HK-2 (cell line): ENCODE measurements around the gene GLI1.
"Not testable (repeated sequence)": the region's sequence is repeated elsewhere in the genome, so short reads cannot be mapped to it uniquely, and the experiment has no call there.

Experiments used
- DNase-seq: peaks from one replicate; pipeline ENCODE4 v3.0.0-alpha.2; 2018; ENCODE audit not compliant: unreplicated experiment

The GLI1 gene

DNA sequence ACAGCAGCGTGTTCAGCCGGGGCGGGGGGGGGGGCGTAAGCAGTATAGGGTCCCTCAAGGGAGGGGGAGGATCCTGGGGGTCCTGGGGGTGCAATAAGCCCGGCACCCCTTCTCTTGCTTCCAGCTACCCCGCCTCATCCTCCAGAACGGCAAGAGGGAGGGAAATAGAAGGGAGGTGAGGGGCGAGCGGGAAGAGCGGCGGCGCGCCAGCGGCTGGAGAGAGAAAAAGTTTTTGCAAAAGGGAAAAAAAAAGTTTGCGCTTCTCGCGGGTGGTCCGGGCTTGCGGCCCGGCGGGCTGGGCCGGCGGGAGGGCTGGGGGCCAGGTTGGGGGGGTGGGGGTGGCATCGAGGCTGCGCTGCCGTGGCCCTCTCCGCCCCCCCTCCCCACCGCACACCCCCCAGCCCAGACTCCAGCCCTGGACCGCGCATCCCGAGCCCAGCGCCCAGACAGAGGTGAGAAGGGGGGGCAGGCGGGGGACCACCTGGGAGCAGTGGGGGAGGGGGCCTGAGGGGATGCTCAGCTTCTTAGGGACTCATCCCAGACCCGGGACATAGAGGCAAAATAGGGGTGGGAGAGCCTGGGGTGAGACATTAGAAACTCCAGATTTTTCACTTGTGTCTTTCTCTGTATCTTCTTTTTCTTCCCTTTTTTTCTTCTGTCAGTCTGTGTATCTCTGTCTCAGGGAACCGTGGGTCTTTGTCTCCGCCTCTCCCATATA is at the start of gene GLI1:
Gene GLI1 (plus strand): TSS at position 36 of the 718 bp plus-strand sequence. CDS start 3,907 bp downstream, outside the sequence.
- no peak for DNase-seq

DNA sequence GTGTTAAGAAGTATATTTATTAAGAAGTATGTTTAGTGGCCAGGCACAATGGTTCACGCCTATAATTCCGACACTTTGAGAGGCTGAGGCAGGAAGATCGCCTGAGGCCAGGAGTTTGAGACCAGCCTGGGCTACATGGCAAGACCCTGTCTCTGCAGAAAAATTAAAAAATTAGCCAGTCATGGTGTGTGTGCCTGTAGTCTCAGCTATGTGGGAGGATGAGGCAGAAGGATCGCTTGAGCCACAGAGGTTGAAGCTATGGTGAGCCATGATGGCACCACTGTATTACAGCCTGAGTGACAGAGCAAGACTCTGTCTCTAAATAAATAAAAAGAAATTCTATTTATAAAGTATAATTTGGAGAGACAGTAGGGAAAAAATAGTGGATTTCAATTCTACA is 49.1 kb upstream of the GLI1 start:
- DNase-seq = no peak

GRCh38 chr12:57414160-57414559 is 45.4 kb upstream of the GLI1 start:
- not testable (repeated sequence) for DNase-seq

GRCh38 chr12:57415088-57415487 is 44.5 kb upstream of the GLI1 start:
- DNase-seq = no peak

DNA sequence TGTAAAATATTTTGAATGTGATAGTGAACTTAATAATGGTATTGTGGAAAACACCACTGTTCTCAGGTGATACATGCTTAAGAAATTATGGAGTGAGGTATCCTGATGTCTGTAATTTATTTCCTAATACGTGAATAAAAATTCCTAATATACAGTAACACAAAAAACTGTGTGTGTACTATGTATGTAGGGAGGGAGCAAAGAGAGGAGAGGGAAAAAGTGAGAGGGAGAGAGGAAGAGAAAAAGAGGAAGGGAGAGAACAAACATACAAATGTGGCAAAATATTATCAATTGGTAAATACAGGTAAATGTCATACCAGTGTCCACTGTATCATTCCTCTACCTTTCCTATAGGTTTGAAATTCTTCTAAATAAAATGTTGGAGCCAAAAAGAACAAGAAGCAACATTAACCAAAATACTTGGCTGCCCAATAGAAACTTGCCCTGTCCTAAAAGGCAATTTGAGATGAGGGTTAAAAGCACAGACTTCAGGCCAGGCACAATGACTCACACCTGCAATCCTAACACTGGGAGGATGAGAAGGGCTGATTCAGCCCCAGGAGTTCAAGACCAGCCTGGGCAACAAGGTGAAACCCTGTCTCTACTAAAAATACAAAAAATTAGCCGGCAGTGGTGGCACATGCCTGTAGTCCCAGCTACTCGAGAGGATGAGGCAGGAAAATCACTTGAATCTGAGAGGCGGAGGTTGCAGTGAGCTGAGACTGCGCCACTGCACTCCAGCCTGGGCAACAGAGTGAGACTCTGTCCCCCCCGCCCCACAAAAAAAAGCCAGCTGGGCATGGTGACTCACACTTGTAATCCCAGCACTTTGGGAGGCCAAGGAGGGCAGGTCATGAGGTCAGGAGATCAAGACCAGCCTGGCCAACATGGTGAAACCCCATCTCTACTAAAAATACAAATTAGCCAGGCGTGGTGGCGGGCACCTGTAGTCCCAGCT is 43.3 kb upstream of the GLI1 start:
- peak; percentile 15 for DNase-seq

DNA sequence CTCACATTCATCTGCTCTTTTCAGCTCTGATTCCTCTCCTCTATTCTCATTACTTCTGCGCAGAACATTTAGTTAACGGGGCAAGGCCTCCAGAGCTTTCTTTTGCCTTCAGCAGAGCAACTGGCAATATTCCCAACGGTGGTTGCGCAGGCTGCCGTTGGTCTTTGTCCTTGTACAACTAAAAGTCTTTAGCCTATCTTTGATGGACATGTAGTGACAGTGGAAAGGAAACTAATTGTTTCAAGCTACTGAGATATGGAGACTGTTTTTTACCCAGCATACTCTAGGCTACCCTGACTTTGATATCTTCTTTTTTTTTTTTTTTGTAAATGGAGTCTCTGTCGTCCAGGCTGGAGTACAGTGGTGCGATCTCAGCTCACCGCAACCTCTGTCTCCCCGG is 41.3 kb upstream of the GLI1 start:
- no peak for DNase-seq

GRCh38 chr12:57419495-57419894 is 40.1 kb upstream of the GLI1 start:
- no peak for DNase-seq

GRCh38 chr12:57420482-57420881 is 39.1 kb upstream of the GLI1 start:
- DNase-seq = no peak

- not testable (repeated sequence) for DNase-seq
These were observed 32.6 kb upstream of the GLI1 start for GRCh38 chr12:57426948-57427347.

DNA sequence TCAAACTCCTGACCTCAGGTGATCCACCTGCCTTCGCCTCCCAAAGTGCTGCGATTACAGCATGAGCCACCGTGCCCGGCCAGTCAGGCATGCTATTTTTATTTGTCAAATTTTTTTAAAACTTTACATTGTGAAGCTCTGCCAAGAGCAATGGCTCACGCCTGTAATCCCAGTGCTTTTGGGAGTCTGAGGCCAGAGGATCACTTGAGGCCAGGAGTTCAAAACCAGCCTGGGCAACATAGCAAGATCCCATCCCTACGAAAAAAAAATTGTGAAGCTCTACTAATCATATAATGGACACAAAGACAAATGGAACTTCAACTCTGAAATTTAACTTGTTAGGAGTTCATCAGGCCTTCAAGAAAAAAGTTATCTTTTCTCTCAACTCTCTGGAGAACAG is 30.6 kb upstream of the GLI1 start:
- no peak for DNase-seq

DNA sequence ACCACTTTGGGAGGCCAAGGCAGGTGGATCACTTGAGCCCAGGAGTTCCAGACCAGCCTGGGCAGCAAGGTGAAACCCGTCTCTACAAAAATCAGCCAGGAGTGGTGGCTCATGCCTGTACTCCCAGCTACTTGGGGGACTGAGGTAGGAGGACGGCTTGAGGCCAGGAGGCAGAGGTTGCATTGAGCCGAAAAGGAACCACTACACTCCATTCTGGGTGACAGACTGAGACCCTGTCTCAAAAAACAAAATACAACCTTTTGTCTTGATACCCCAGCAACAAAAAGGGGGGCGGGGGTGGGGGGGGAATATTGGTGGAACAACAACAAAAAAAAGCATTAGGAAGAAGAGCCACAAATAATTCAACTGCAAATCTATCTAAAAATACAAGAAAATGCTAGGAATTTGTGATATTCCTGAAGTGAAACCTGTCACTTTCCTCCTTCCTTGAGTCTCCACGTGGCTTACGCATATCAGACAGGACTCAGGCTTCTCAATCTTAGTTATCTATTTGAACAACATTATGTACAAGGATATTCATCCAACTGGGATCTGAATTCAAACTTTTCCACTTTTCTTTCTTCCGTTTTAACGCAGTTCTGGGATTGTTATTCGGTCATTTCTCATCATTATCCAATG is 30.0 kb upstream of the GLI1 start:
- no peak for DNase-seq

GRCh38 chr12:57430112-57430930 is 29.3 kb upstream of the GLI1 start:
- DNase-seq = peak; percentile 57

DNA sequence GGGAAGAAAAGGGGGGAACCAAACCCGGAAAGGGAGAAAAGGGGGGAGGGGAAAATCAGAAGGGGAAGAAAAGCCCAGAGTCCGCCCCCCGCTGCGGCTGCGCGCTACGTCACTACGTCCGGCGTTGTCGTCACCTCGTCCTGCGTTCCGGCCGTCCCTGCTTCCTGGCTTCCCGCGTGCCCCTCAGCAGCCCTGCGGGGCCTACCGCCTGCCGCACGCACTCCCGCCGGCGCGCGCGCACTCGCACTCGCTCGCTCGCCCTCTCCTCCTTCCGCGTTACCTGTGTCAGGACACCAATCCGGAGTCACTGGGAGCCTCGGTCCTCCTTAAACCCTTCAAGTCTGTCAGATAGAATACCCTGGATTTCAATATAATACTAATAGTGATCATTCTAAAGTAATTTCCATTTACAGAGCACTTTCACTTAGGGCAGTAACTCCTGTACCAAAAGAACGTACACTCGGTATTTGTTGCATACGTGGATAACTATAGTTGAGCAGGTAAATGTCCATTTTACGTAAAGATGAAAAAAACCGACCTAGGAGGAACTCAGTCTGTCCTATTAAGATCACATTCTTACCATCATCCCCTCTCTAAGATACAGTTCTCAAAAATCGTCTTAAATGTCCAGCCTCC is 28.5 kb upstream of the GLI1 start, which contains the start of gene R3HDM2:
Gene R3HDM2 (minus strand): TSS at position 113 of the 636 bp plus-strand sequence. CDS start 120,615 bp downstream, outside the sequence.
- DNase-seq = peak; percentile 96

- no peak for DNase-seq
These were observed 27.9 kb upstream of the GLI1 start for GRCh38 chr12:57431654-57432188.

GRCh38 chr12:57433370-57433769 is 26.2 kb upstream of the GLI1 start:
- no peak for DNase-seq

DNA sequence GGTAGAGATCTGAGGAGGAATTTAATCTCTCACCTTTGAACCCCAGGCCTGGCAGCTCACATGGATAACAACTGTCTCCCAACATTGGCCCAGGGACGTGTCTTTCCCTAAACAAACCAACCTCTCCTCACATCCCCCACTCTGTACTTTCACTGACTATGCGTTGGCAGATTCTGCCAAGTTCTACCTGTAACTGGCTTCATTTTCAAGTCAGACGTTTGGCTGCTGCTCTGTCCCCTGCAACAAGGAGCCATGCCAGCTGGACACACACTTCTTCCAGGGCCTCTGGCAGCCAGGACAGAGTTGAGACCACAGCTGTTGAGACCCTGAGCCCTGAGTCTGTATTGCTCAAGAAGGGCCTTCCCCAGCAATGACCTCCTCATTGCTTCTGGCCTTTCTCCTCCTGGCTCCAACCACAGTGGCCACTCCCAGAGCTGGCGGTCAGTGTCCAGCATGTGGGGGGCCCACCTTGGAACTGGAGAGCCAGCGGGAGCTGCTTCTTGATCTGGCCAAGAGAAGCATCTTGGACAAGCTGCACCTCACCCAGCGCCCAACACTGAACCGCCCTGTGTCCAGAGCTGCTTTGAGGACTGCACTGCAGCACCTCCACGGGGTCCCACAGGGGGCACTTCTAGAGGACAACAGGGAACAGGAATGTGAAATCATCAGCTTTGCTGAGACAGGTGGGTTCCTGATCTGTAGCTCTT is 24.9 kb upstream of the GLI1 start, which contains the start of gene INHBC:
Gene INHBC (plus strand): TSS at position 268 of the 707 bp plus-strand sequence. CDS start 103 bp downstream, at position 371.
- no peak for DNase-seq

DNA sequence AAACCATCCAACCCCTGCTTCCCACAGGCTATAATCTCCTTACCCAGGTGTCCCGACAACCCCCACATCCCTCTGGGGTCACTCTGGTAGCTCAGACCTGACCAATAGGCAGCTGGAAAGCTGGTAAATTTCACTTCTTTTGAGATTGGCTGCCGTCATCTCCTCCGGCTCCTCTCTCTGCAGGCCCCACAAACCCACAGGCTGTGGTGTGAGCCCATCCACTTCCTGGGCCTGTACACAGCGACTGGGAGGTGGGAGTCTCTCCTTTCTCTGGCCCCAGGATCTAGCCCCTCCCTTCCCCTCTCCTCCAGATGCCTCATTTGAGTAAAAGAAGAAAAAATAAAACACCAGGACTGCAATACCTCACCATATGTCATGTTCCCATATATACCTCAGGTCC is 24.3 kb upstream of the GLI1 start:
- no peak for DNase-seq

DNA sequence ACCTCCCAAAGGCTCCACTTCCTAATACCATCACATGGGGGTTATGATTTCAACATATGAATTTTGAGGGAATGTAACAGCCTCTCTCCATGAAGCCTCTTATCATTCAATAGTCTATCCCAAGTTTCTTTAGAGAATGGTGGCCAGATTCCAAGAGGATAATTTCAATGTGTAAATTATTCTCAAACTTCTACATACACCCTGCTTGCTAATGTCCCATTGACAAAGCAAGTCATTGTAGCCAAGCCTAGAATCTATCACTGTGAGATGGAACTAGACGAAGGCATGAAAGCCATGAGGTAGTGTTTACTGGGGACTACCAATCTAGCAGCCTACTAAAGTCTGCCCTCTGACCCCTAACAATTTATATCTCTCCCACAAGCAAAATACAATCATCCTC is 21.2 kb upstream of the GLI1 start:
- no peak for DNase-seq

DNA sequence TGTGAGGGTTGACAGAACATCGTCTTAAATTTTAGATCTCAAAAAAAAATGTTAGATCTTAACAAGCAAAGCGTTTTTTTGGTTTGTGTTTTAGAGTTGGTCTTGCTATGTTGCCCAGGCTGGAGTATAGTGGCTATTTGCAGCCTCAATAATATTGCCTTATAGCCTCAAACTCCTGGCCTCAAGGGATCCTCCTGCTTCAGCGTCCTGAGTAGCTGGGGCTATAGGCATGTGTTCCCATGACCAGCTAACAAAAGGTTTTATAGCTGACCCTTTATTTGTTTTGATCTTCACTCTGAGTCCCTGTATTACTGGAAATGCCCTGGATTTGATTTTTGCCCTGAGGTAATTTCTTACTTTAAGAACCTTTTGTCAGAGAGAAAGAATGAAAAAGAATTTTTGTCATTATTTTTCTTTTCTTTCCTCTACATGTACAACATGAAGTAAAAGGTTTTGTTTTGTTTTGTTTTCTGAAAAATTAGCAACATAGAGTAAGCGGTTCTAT is 19.8 kb upstream of the GLI1 start:
- DNase-seq = no peak

- DNase-seq = not testable (repeated sequence)
These were observed 18.2 kb upstream of the GLI1 start for GRCh38 chr12:57441393-57441792.
